ENCODE data around the gene BDKRB2.

BDKRB2 gene

GRCh38 chr14:96204151-96205058, at the start of gene BDKRB2:
Gene BDKRB2 (plus strand): TSS chr14:96204839. CDS start chr14:96237108, 32,269 bp downstream.
- DNase-seq (ENCODE audit: low spot score) = no peak

GRCh38 chr14:96154900-96155299, 49.7 kb upstream of the BDKRB2 start:
- no peak for DNase-seq (ENCODE audit: low spot score)

GRCh38 chr14:96156804-96157760, 47.6 kb upstream of the BDKRB2 start:
- no peak for DNase-seq (ENCODE audit: low spot score)

GRCh38 chr14:96158735-96159134, 45.9 kb upstream of the BDKRB2 start:
- no peak for DNase-seq (ENCODE audit: low spot score)

GRCh38 chr14:96160076-96160912, 44.3 kb upstream of the BDKRB2 start:
- no peak for DNase-seq (ENCODE audit: low spot score)

GRCh38 chr14:96160913-96161310, 43.7 kb upstream of the BDKRB2 start:
- DNase-seq (ENCODE audit: low spot score) = no peak

GRCh38 chr14:96161636-96162035, 43.0 kb upstream of the BDKRB2 start:
- no peak for DNase-seq (ENCODE audit: low spot score)

GRCh38 chr14:96162265-96162664, 42.4 kb upstream of the BDKRB2 start:
- DNase-seq (ENCODE audit: low spot score) = no peak

GRCh38 chr14:96162741-96163140, 41.9 kb upstream of the BDKRB2 start:
- DNase-seq (ENCODE audit: low spot score) = no peak

GRCh38 chr14:96164861-96165490, 39.7 kb upstream of the BDKRB2 start:
- no peak for DNase-seq (ENCODE audit: low spot score)

GRCh38 chr14:96165493-96166436, 38.9 kb upstream of the BDKRB2 start:
- no peak for DNase-seq (ENCODE audit: low spot score)

GRCh38 chr14:96166461-96167223, 38.0 kb upstream of the BDKRB2 start:
- DNase-seq (ENCODE audit: low spot score) = no peak

- no peak for DNase-seq (ENCODE audit: low spot score)
These were observed 37.2 kb upstream of the BDKRB2 start for GRCh38 chr14:96167224-96168148.

GRCh38 chr14:96168581-96168980, 36.1 kb upstream of the BDKRB2 start:
- DNase-seq (ENCODE audit: low spot score) = no peak

- no peak for DNase-seq (ENCODE audit: low spot score)
These were observed 33.6 kb upstream of the BDKRB2 start for GRCh38 chr14:96170961-96171592.

GRCh38 chr14:96173636-96174475, 30.8 kb upstream of the BDKRB2 start:
- no peak for DNase-seq (ENCODE audit: low spot score)

GRCh38 chr14:96176275-96176674, 28.4 kb upstream of the BDKRB2 start:
- no peak for DNase-seq (ENCODE audit: low spot score)

Data from activated CD4-positive, alpha-beta T cell treated with anti-CD3 and anti-CD28 coated beads, Interleukin-2, Interleukin-4, amounts not matched to agents 100 ng/mL and 50 ng/mL, durations not matched to agents 16 hours and 8 hours (primary cell).